SK-N-SH treated with all-trans-retinoic acid at 6 μM for 48 hours (cell line): ENCODE measurements around the gene RNF114.

Source experiments
- ATAC-seq: fragments of 200-7000 bp; cut with Tn5 transposase; 3 replicates; pipeline ENCODE4 v1.9.1; 2020; ENCODE audit warnings: mild to moderate bottlenecking, moderate library complexity
- ARNTL ChIP-seq: fragments of 450-650 bp; formaldehyde crosslinking; IDR thresholded peaks from 2 replicates; pipeline ENCODE4 v1.5.0; 2020; ENCODE audit warnings: low read depth, mild to moderate bottlenecking, moderate library complexity, borderline replicate concordance
- BACH2 ChIP-seq: fragments of 250-450 bp; sonication (Bioruptor Pico); IDR thresholded peaks from 2 replicates; pipeline ENCODE4 v1.9.0; 2021; ENCODE audit warnings: mild to moderate bottlenecking, borderline replicate concordance
- CSDC2 ChIP-seq: fragments of 250-450 bp; sonication (Bioruptor Pico); IDR thresholded peaks from 2 replicates; pipeline ENCODE4 v1.5.0; 2020; ENCODE audit warnings: mild to moderate bottlenecking, moderate library complexity
- ESRRG ChIP-seq: fragments of 250-450 bp; sonication (Bioruptor Pico); IDR thresholded peaks from 2 replicates; pipeline ENCODE4 v1.6.1; 2021; ENCODE audit warnings: mild to moderate bottlenecking
- GLIS3 ChIP-seq: fragments of 250-450 bp; sonication (Bioruptor Pico); IDR thresholded peaks from 2 replicates; pipeline ENCODE4 v1.5.0; 2020; ENCODE audit warnings: mild to moderate bottlenecking, moderate library complexity
- OSR1 ChIP-seq: fragments of 250-450 bp; sonication (Bioruptor Pico); IDR thresholded peaks from 2 replicates; pipeline ENCODE4 v1.8.0; 2022; ENCODE audit warnings: moderate library complexity, mild to moderate bottlenecking, inconsistent platforms
- PPARA ChIP-seq: fragments of 250-450 bp; sonication (Bioruptor Pico); IDR thresholded peaks from 2 replicates; pipeline ENCODE4 v1.5.0; 2020; ENCODE audit warnings: mild to moderate bottlenecking, borderline replicate concordance
- RARB ChIP-seq: fragments of 250-450 bp; sonication (Bioruptor Pico); IDR thresholded peaks from 2 replicates; pipeline ENCODE4 v1.8.0; 2021; ENCODE audit warnings: mild to moderate bottlenecking, moderate library complexity
- SNAI2 ChIP-seq: fragments of 250-450 bp; sonication (Bioruptor Pico); IDR thresholded peaks from 2 replicates; pipeline ENCODE4 v1.5.0; 2020; ENCODE audit warnings: mild to moderate bottlenecking, moderate library complexity
- TCF4 ChIP-seq: fragments of 250-450 bp; sonication (Bioruptor Pico); IDR thresholded peaks from 2 replicates; pipeline ENCODE4 v1.8.0; 2021; ENCODE audit warnings: mild to moderate bottlenecking, moderate library complexity, borderline replicate concordance
- TOX ChIP-seq: fragments of 250-450 bp; sonication (Bioruptor Pico); IDR thresholded peaks from 2 replicates; pipeline ENCODE4 v1.8.0; 2021; ENCODE audit warnings: mild to moderate bottlenecking, moderate library complexity, borderline replicate concordance
- ZC3H10 ChIP-seq: fragments of 250-450 bp; sonication (Bioruptor Pico); IDR thresholded peaks from 2 replicates; pipeline ENCODE4 v1.5.1; 2021; ENCODE audit warnings: mild to moderate bottlenecking, moderate library complexity
- ZFP3 ChIP-seq: fragments of 250-450 bp; sonication (Bioruptor Pico); IDR thresholded peaks from 2 replicates; pipeline ENCODE4 v1.5.0; 2020; ENCODE audit warnings: mild to moderate bottlenecking, moderate library complexity
- ZNF565 ChIP-seq: fragments of 450-650 bp; formaldehyde crosslinking; conservative IDR thresholded peaks from 2 replicates; pipeline ENCODE4 v1.5.0; 2020; ENCODE audit warnings: low read depth, mild to moderate bottlenecking, moderate library complexity
- ZNF70 ChIP-seq: fragments of 450-650 bp; formaldehyde crosslinking; IDR thresholded peaks from 2 replicates; pipeline ENCODE4 v1.5.0; 2020; ENCODE audit warnings: mild to moderate bottlenecking, moderate library complexity
- ZNF8 ChIP-seq: fragments of 450-650 bp; formaldehyde crosslinking; IDR thresholded peaks from 2 replicates; pipeline ENCODE4 v1.5.0; 2020; ENCODE audit warnings: mild to moderate bottlenecking, moderate library complexity
- TF ChIP-seq, protein P1 (sequence below): fragments of 250-450 bp; sonication (Bioruptor Pico); IDR thresholded peaks from 2 replicates; pipeline ENCODE4 v1.5.0; 2020; ENCODE audit warnings: mild to moderate bottlenecking, moderate library complexity
- TF ChIP-seq, protein P2 (sequence below): fragments of 250-450 bp; sonication (Bioruptor Pico); IDR thresholded peaks from 2 replicates; pipeline ENCODE4 v1.5.1; 2020; ENCODE audit warnings: low read depth, mild to moderate bottlenecking, moderate library complexity
- TF ChIP-seq, protein P3 (sequence below): fragments of 250-450 bp; sonication (Bioruptor Pico); IDR thresholded peaks from 2 replicates; pipeline ENCODE4 v1.8.0; 2020; ENCODE audit warnings: mild to moderate bottlenecking, moderate library complexity, borderline replicate concordance
- TF ChIP-seq, protein P4 (sequence below): fragments of 250-450 bp; sonication (Bioruptor Pico); IDR thresholded peaks from 2 replicates; pipeline ENCODE4 v1.5.1; 2021; ENCODE audit warnings: mild to moderate bottlenecking, moderate library complexity

RNF114 gene

DNA sequence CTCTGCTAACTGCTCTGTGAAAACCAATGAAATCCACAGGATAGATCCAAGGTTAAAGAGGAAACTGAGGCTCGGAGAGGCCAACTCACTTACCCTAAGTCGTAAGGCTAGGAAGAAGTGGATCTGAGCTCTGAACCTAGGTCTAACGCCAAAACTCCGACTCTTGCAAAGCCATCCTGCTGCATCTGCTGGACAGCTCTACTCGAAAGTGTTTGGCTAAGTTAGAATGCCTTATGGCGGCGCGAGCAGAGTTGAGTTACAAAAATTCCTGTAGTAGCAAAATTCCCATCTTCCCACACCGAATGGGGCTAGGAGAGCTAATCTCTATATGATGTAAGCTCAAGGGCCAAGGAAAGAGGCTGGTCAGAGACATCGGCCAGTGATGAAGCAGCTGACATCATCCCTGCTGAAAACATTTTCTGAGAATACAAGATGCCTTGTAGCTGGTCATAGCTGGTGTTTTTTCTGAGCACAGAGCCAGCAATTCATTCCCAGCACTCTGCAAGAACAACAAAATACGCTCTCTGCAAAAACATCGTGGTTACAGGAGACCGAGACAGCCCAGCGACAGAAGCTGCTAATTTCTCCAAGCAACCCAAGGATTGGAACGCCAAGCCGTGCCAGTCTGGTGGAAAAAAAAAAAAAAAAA lies 22.7 kb upstream of the RNF114 start:
- no peak for ATAC-seq

DNA sequence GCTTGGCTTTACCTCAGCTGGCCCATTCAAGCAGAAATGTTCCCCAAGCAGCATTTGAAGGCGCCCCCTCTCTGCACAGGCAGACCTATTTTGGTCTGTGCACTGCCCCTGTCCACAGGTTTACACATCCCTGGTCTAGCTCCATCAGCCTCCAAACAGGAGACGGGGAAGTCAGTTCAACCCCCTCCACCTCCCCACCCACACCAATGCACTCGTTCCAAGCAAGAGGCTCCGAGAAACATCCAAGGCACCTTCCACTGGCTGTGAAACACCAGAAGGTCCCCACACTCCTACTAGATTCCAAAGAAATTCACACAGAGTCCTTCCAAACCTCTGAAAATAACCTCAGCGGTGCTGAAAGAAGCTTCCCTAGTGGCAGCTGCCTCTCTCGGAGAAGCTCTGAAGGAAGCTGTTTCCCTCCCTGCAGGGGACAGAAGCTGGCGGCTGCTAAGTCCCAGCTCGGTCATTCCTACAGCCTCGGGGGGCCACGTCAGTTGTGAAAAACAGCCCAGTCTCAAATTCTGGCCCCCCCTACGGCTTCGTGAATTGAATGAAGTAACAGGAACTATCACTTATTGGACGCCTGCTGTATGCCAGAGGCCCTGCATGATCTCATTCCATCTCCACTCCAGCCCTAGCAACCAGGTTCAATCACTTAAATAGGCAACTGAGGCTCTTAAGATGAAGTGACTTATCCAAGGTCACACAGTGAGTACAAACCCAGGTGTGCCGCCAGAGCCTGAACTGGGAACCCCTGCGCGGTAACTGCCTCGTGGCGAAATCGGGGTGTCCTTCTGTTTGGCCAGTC lies 21.7 kb upstream of the RNF114 start:
- no peak for TF ChIP-seq OSR1
- TF ChIP-seq, protein P1, sequence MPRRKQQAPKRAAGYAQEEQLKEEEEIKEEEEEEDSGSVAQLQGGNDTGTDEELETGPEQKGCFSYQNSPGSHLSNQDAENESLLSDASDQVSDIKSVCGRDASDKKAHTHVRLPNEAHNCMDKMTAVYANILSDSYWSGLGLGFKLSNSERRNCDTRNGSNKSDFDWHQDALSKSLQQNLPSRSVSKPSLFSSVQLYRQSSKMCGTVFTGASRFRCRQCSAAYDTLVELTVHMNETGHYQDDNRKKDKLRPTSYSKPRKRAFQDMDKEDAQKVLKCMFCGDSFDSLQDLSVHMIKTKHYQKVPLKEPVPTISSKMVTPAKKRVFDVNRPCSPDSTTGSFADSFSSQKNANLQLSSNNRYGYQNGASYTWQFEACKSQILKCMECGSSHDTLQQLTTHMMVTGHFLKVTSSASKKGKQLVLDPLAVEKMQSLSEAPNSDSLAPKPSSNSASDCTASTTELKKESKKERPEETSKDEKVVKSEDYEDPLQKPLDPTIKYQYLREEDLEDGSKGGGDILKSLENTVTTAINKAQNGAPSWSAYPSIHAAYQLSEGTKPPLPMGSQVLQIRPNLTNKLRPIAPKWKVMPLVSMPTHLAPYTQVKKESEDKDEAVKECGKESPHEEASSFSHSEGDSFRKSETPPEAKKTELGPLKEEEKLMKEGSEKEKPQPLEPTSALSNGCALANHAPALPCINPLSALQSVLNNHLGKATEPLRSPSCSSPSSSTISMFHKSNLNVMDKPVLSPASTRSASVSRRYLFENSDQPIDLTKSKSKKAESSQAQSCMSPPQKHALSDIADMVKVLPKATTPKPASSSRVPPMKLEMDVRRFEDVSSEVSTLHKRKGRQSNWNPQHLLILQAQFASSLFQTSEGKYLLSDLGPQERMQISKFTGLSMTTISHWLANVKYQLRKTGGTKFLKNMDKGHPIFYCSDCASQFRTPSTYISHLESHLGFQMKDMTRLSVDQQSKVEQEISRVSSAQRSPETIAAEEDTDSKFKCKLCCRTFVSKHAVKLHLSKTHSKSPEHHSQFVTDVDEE: no peak
- TF ChIP-seq ZC3H10 (CRISPR knock-in tag): no peak
- no peak for TF ChIP-seq SNAI2 (CRISPR knock-in tag)
- TF ChIP-seq RARB (CRISPR knock-in tag): no peak
- TF ChIP-seq, protein P2, sequence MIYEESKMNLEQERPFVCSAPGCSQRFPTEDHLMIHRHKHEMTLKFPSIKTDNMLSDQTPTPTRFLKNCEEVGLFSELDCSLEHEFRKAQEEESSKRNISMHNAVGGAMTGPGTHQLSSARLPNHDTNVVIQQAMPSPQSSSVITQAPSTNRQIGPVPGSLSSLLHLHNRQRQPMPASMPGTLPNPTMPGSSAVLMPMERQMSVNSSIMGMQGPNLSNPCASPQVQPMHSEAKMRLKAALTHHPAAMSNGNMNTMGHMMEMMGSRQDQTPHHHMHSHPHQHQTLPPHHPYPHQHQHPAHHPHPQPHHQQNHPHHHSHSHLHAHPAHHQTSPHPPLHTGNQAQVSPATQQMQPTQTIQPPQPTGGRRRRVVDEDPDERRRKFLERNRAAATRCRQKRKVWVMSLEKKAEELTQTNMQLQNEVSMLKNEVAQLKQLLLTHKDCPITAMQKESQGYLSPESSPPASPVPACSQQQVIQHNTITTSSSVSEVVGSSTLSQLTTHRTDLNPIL (CRISPR knock-in tag): no peak
- TF ChIP-seq ZNF565: no peak
- TF ChIP-seq ZNF8 (CRISPR knock-in tag): no peak
- TF ChIP-seq GLIS3 (CRISPR knock-in tag): no peak
- TF ChIP-seq TOX: no peak
- TF ChIP-seq, protein P3, sequence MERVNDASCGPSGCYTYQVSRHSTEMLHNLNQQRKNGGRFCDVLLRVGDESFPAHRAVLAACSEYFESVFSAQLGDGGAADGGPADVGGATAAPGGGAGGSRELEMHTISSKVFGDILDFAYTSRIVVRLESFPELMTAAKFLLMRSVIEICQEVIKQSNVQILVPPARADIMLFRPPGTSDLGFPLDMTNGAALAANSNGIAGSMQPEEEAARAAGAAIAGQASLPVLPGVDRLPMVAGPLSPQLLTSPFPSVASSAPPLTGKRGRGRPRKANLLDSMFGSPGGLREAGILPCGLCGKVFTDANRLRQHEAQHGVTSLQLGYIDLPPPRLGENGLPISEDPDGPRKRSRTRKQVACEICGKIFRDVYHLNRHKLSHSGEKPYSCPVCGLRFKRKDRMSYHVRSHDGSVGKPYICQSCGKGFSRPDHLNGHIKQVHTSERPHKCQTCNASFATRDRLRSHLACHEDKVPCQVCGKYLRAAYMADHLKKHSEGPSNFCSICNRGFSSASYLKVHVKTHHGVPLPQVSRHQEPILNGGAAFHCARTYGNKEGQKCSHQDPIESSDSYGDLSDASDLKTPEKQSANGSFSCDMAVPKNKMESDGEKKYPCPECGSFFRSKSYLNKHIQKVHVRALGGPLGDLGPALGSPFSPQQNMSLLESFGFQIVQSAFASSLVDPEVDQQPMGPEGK: no peak
- TF ChIP-seq TCF4: no peak
- no peak for TF ChIP-seq CSDC2 (CRISPR knock-in tag)
- no peak for TF ChIP-seq PPARA (CRISPR knock-in tag)
- no peak for TF ChIP-seq BACH2 (CRISPR knock-in tag)
- no peak for TF ChIP-seq ZFP3
- ATAC-seq: peak; percentile 13; the same call in 2 of the 3 replicates

More for the DNA sequence above, 22.7 kb upstream of the RNF114 start:
- TF ChIP-seq PPARA (CRISPR knock-in tag): no peak
- TF ChIP-seq SNAI2 (CRISPR knock-in tag): no peak
- no peak for TF ChIP-seq OSR1
- no peak for TF ChIP-seq ZNF565
- TF ChIP-seq, protein P4, sequence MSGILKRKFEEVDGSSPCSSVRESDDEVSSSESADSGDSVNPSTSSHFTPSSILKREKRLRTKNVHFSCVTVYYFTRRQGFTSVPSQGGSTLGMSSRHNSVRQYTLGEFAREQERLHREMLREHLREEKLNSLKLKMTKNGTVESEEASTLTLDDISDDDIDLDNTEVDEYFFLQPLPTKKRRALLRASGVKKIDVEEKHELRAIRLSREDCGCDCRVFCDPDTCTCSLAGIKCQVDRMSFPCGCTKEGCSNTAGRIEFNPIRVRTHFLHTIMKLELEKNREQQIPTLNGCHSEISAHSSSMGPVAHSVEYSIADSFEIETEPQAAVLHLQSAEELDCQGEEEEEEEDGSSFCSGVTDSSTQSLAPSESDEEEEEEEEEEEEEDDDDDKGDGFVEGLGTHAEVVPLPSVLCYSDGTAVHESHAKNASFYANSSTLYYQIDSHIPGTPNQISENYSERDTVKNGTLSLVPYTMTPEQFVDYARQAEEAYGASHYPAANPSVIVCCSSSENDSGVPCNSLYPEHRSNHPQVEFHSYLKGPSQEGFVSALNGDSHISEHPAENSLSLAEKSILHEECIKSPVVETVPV: no peak
- no peak for TF ChIP-seq GLIS3 (CRISPR knock-in tag)
- no peak for TF ChIP-seq ZC3H10 (CRISPR knock-in tag)
- TF ChIP-seq ZNF8 (CRISPR knock-in tag): no peak
- no peak for TF ChIP-seq TCF4
- no peak for TF ChIP-seq ZNF70 (CRISPR knock-in tag)
- TF ChIP-seq ARNTL (CRISPR knock-in tag): no peak
- TF ChIP-seq, protein P3: no peak
- no peak for TF ChIP-seq ESRRG (CRISPR knock-in tag)
- TF ChIP-seq, all 23 proteins: peak for 0

DNA sequence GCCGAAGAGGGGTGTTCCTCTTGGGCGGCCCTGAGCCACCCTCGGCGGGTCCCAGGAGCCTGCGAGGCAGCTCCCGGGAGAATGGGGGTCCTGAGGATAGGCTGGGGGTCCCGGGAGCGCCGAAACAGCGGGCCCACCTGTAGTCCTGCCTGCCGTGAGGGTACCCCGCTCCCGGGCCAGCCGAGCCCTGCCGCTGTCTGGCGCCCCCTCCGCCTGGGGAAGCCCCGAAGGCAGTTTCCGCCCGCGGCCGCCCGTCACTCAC lies 21.1 kb upstream of the RNF114 start:
- ATAC-seq: peak; percentile 45
- no peak for TF ChIP-seq ZNF565
- no peak for TF ChIP-seq ZFP3
- TF ChIP-seq PPARA (CRISPR knock-in tag): no peak
- TF ChIP-seq, all 23 proteins: peak for 0
